Measurements from ENCODE around the gene XPOT.

DNA sequence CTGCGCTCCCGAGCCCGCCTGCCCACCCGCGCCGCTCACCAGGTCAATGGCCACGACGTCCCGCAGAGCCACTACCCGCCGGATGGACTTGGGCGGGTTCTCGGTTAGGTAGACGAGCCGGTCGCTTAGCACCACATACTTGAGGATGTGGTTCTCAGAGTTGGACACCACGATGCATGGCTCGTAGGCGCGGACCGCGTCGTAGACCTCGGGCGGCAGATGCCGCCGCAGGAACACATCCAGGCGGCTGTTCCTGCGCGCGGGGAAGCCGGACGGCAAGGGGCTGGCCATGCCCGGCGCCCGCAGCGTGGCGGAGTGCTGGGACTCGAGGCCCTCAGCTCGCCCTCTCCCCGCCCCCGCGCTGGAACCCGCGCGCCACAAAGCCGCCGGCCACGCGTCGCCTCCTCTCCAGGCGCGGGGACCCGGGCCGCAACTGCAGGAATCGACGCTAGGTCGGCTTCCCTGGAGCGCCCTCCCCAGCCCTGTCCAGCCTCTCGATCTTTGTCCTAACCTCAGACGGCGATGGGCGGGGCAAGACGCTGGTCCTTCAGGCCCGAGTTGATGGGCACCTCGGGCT, 13.8 kb upstream of the XPOT start, which contains the start of gene C12orf56:
- TF ChIP-seq CTCF (IDR thresholded peaks at IDR 0.05): no peak
- TF ChIP-seq EZH2 (IDR thresholded peaks at IDR 0.05; ENCODE audit: borderline replicate concordance, insufficient read depth, low read depth, low read length, poor library complexity, severe bottlenecking): no peak

Data from B cell (primary cell).